Measurements from ENCODE around the gene GPSM1. TPM values are rescaled to one million over a fixed set of nuclear protein-coding genes. Genes with fewer than 3 reads are reported as not detected.

The GPSM1 gene
- total RNA-seq, 1 experiment from 2014 or later, result 14.2 TPM

- peak; percentile 89 for ATAC-seq
- POLR2A ChIA-PET, result interaction anchor here (0.7 to 1.5 kb wide), 3 partner anchors 10 to 58 kb away, joined by 3 to 4 read pairs (median 3); no protein-coding TSS in a partner anchor
- Mint-ChIP-seq H3K4me1 (peaks cover 9% of the 10 kb centered on the region), H3K27ac (peak within 1 kb of the TSS; percentile 90), H3K4me3 (peak within 1 kb of the TSS; percentile 88), H3K36me3 (peaks cover 38% of the 10 kb centered on the region), H3K27me3 (ENCODE audit: low read depth) (no peaks in the 10 kb centered on the region), H3K9me3 (no peaks in the 10 kb centered on the region)
- CTCF ChIA-PET, result interaction anchor here (0.6 to 2.1 kb wide), 17 partner anchors 9 to 286 kb away, joined by 3 to 18 read pairs (median 4); partner anchors contain the start of genes DNLZ, ENTR1 and PMPCA
- peak; percentile 91 for DNase-seq (ENCODE audit: low spot score)
- TF ChIP-seq NR1H2 (CRISPR knock-in tag; IDR thresholded peaks at IDR 0.05), result no peak
- TF ChIP-seq E2F4 (CRISPR knock-in tag; IDR thresholded peaks at IDR 0.05; ENCODE audit: borderline replicate concordance, low read depth), result no peak
- TF ChIP-seq, protein P1, sequence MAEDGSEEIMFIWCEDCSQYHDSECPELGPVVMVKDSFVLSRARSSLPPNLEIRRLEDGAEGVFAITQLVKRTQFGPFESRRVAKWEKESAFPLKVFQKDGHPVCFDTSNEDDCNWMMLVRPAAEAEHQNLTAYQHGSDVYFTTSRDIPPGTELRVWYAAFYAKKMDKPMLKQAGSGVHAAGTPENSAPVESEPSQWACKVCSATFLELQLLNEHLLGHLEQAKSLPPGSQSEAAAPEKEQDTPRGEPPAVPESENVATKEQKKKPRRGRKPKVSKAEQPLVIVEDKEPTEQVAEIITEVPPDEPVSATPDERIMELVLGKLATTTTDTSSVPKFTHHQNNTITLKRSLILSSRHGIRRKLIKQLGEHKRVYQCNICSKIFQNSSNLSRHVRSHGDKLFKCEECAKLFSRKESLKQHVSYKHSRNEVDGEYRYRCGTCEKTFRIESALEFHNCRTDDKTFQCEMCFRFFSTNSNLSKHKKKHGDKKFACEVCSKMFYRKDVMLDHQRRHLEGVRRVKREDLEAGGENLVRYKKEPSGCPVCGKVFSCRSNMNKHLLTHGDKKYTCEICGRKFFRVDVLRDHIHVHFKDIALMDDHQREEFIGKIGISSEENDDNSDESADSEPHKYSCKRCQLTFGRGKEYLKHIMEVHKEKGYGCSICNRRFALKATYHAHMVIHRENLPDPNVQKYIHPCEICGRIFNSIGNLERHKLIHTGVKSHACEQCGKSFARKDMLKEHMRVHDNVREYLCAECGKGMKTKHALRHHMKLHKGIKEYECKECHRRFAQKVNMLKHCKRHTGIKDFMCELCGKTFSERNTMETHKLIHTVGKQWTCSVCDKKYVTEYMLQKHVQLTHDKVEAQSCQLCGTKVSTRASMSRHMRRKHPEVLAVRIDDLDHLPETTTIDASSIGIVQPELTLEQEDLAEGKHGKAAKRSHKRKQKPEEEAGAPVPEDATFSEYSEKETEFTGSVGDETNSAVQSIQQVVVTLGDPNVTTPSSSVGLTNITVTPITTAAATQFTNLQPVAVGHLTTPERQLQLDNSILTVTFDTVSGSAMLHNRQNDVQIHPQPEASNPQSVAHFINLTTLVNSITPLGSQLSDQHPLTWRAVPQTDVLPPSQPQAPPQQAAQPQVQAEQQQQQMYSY (CRISPR knock-in tag; IDR thresholded peaks at IDR 0.05), result no peak
- TF ChIP-seq ZNF425 (CRISPR knock-in tag; conservative IDR thresholded peaks at IDR 0.05), result no peak
- 0 out of 2 replicates have a peak, but pooled peaks have one; percentile 33 for TF ChIP-seq ERG (CRISPR knock-in tag; IDR thresholded peaks at IDR 0.05)
- no peak for TF ChIP-seq NR3C1 (CRISPR knock-in tag; conservative IDR thresholded peaks at IDR 0.05; ENCODE audit: low read depth)
- TF ChIP-seq FOXP4 (CRISPR knock-in tag; IDR thresholded peaks at IDR 0.05), result peak; percentile 40; the same call in 1 of the 2 replicates
- no peak for TF ChIP-seq GRHL2 (CRISPR knock-in tag; IDR thresholded peaks at IDR 0.05; ENCODE audit: insufficient replicate concordance, severe bottlenecking)
- no peak for TF ChIP-seq ELF4 (CRISPR knock-in tag; IDR thresholded peaks at IDR 0.05; ENCODE audit: low read depth)
- no peak for TF ChIP-seq ATF1 (CRISPR knock-in tag; IDR thresholded peaks at IDR 0.05)
- no peak for TF ChIP-seq RELA (CRISPR knock-in tag; IDR thresholded peaks at IDR 0.05; ENCODE audit: borderline replicate concordance)
- no peak for TF ChIP-seq SOX15 (CRISPR knock-in tag; IDR thresholded peaks at IDR 0.05)
- TF ChIP-seq HMGA2 (CRISPR knock-in tag; IDR thresholded peaks at IDR 0.05), result no peak
- TF ChIP-seq, protein P2, sequence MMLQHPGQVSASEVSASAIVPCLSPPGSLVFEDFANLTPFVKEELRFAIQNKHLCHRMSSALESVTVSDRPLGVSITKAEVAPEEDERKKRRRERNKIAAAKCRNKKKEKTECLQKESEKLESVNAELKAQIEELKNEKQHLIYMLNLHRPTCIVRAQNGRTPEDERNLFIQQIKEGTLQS (CRISPR knock-in tag; conservative IDR thresholded peaks at IDR 0.05), result no peak
- TF ChIP-seq OVOL2 (CRISPR knock-in tag; IDR thresholded peaks at IDR 0.05; ENCODE audit: borderline replicate concordance), result no peak
- TF ChIP-seq MYBL2 (CRISPR knock-in tag; IDR thresholded peaks at IDR 0.05), result peak; percentile 63
- no peak for TF ChIP-seq MXD4 (CRISPR knock-in tag; IDR thresholded peaks at IDR 0.05; ENCODE audit: borderline replicate concordance)
- TF ChIP-seq NFE2L1 (CRISPR knock-in tag; IDR thresholded peaks at IDR 0.05), result 0 out of 2 replicates have a peak, but pooled peaks have one; percentile 36
- 0 out of 2 replicates have a peak, but pooled peaks have one; percentile 40 for TF ChIP-seq PRRX2 (CRISPR knock-in tag; IDR thresholded peaks at IDR 0.05)
- peak; percentile 92 for TF ChIP-seq ETV6 (CRISPR knock-in tag; IDR thresholded peaks at IDR 0.05)
- TF ChIP-seq STAT6 (CRISPR knock-in tag; conservative IDR thresholded peaks at IDR 0.05; ENCODE audit: low read depth), result no peak
- peak; percentile 90 for TF ChIP-seq SP1 (CRISPR knock-in tag; conservative IDR thresholded peaks at IDR 0.05)
- peak; percentile 79; the same call in 1 of the 2 replicates for TF ChIP-seq ZNF232 (CRISPR knock-in tag; IDR thresholded peaks at IDR 0.05)
Observed at GRCh38 chr9:136400038-136400834, 72.9 kb downstream of the GPSM1 start, which contains the start of gene SNAPC4. Gene SNAPC4 (minus strand): TSS chr9:136400170. CDS start chr9:136398428, 1,742 bp downstream.

All from WTC11 (cell line).